Activated CD8-positive, alpha-beta T cell treated with anti-CD3 and anti-CD28 coated beads, Interleukin-2, amount 10 ng/mL, durations not matched to agents 7 days and 5 days (primary cell): ENCODE data around the gene MASP2. TPM values are rescaled to one million over a fixed set of nuclear protein-coding genes. Genes with fewer than 3 reads are reported as not detected.
A peak's percentile ranks its signal among the peaks of the same experiment; 100 is the strongest.
"Not testable (repeated sequence)": the region's sequence is repeated elsewhere in the genome, so short reads cannot be mapped to it uniquely, and the experiment has no call there.

Experiments used
- ATAC-seq: fragments of 150-1000 bp; cut with Tn5 transposase; one replicate; pipeline ENCODE4 v1.10.0; 2021; ENCODE audit warnings: moderate library complexity
- CTCF ChIA-PET: fragments of 350-600 bp; sonication (Branson Sonifier 250); formaldehyde crosslinking; loops from one replicate; lab custom pipeline; 2021; ENCODE audit warnings: antibody characterized with exemption; lab: Charles Lee
- POLR2A ChIA-PET: fragments of 350-600 bp; sonication (Branson Sonifier 250); formaldehyde crosslinking; loops from one replicate; lab custom pipeline; 2021; ENCODE audit warnings: antibody characterized with exemption; lab: Charles Lee
- DNase-seq: peaks from one replicate; pipeline ENCODE4 v3.0.0-alpha.2; 2020
- H3K27ac Mint-ChIP-seq: one replicate; pipeline ENCODE4 v1.8.0; 2021; ENCODE audit warnings: mild to moderate bottlenecking, mixed read lengths
- H3K27me3 Mint-ChIP-seq: one replicate; pipeline ENCODE4 v1.8.0; 2021; ENCODE audit warnings: low read depth, mixed read lengths
- H3K36me3 Mint-ChIP-seq: one replicate; pipeline ENCODE4 v1.8.0; 2021; ENCODE audit warnings: low read depth, mixed read lengths
- H3K4me1 Mint-ChIP-seq: one replicate; pipeline ENCODE4 v1.8.0; 2021; ENCODE audit warnings: low read depth, mixed read lengths
- H3K4me3 Mint-ChIP-seq: one replicate; pipeline ENCODE4 v1.8.0; 2021; ENCODE audit warnings: mild to moderate bottlenecking, mixed read lengths
- H3K9me3 Mint-ChIP-seq: one replicate; pipeline ENCODE4 v1.8.0; 2022; ENCODE audit warnings: mixed read lengths; ENCODE audit not compliant: insufficient read depth
- total RNA-seq, 2 experiments: library from RNA; stranded (reverse); gene quantifications; one replicate each; pipeline ENCODE4 v1.2.3, GENCODE V29; 2021

The MASP2 gene
- total RNA-seq, 2 experiments from 2014 or later = 0.21 TPM; not detected in 1

DNA sequence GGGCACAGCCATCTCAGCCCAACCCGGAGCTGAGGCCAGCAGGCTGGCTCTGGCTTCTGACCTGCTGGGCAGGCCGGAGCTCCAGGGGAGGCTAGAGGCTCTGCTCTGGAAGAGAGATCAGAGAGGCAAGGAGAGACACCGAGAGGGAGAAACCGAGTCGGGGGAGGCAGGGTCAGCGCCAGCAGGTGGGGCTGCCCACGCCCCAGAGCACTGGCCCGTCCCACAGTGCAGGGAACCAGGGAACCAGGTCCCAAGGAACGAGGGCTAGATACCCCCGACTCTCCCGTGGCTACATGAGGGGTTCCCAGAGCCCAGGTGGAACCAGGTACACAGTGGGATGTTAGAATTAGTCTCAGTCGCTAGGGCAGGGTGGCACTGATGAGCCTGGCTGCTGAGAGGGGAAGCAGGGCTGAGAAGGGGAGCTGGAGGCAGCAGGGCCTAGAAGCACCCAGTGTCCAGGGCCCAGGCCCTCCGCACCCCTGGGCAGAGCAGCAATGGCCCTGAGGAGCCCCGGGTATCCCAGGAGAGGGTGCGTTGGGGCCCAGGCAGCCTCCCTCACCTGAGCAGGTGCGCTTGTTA lies 2.1 kb downstream of the MASP2 start:
- ATAC-seq = no peak
- Mint-ChIP-seq H3K4me3 (no peak overlapping the region), H3K27ac (no peak overlapping the region), H3K4me1 (no peaks in the 10 kb centered on the region), H3K36me3 (no peaks in the 10 kb centered on the region), H3K9me3 (no peaks in the 10 kb centered on the region), H3K27me3 (no peaks in the 10 kb centered on the region)
- POLR2A ChIA-PET = no interaction called here
- CTCF ChIA-PET = no interaction called here
- DNase-seq = no peak

DNA sequence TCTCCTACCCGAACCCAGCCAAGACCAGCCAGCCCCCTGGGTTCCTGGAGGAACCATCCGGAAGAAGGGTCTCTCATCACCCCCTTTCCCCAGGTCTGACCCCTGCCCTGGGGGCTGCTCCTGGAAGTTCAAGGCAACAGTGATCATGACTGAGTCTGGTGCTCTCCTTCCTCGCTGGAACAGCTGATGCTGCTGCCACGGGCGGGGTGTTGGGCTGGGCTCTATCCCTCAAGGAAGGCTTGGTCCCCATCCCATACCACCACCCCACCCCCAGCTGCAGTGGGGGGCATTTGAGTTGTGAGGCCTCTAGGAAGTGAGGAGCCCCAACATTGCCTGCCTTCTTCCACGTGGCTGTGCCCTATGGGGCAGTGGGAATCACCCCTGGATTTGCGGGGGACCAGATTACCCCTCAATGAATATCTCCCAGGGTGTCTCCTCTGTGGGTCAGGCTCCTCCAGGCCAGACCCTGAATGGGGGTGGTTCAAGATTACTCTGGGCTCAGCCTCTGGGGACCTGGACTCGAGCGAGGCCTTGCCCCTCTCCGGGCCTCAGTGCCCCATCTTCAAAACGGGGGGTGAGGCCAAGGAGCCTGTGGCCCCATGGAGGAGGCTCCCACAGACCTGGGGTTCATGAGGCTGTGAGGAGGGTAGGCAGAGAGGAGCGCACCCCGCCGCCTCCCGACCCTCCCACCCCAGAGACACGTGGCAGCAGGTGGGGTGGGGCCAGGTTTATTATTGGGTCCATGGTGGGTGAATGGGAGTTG lies 2.8 kb downstream of the MASP2 start:
- Mint-ChIP-seq H3K4me3 (no peak overlapping the region), H3K27ac (no peak overlapping the region), H3K4me1 (no peaks in the 10 kb centered on the region), H3K27me3 (no peaks in the 10 kb centered on the region), H3K9me3 (no peaks in the 10 kb centered on the region), H3K36me3 (no peaks in the 10 kb centered on the region)
- POLR2A ChIA-PET = no interaction called here
- no peak for DNase-seq
- no peak for ATAC-seq
- CTCF ChIA-PET = no interaction called here

GRCh38 chr1:11042995-11043874 lies 3.8 kb downstream of the MASP2 start:
- ATAC-seq = no peak

GRCh38 chr1:11042065-11042464 lies 5.0 kb downstream of the MASP2 start:
- no peak overlapping the region for H3K4me3 Mint-ChIP-seq
- ATAC-seq (no peak), DNase-seq (no peak)
- POLR2A ChIA-PET = no interaction called here
- no peaks in the 10 kb centered on the region for H3K36me3 Mint-ChIP-seq
- no peaks in the 10 kb centered on the region for H3K27me3 Mint-ChIP-seq
- CTCF ChIA-PET = no interaction called here
- H3K4me1 Mint-ChIP-seq = peaks cover 9% of the 10 kb centered on the region
- no peak overlapping the region for H3K27ac Mint-ChIP-seq
- H3K9me3 Mint-ChIP-seq = no peaks in the 10 kb centered on the region

More at GRCh38 chr1:11042995-11043874, 3.8 kb downstream of the MASP2 start:
- Mint-ChIP-seq H3K27me3 (no peaks in the 10 kb centered on the region), H3K4me1 (no peaks in the 10 kb centered on the region), H3K9me3 (no peaks in the 10 kb centered on the region), H3K4me3 (no peak overlapping the region), H3K36me3 (no peaks in the 10 kb centered on the region), H3K27ac (no peak overlapping the region)
- POLR2A ChIA-PET = no interaction called here
- CTCF ChIA-PET = no interaction called here
- no peak for DNase-seq

DNA sequence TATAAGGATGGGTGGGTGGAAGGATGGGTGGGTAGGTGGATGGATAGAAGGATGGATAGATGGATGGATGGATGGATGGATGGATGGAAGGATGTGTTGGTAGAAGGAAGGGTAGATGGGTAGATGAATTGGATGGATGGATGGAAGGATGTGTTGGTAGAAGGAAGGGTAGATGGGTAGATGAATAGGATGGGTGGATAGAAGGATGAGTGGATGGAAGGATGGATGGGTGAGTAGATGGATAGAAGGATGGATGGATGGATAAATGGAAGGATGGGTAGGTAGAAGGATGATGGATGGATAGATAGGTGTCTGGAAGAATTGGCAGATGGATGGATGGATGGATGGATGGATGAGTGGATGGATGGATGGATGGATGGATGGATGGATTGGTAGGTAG lies 6.0 kb downstream of the MASP2 start:
- Mint-ChIP-seq H3K9me3 (no peaks in the 10 kb centered on the region), H3K4me1 (peaks cover 9% of the 10 kb centered on the region), H3K4me3 (no peak overlapping the region), H3K36me3 (no peaks in the 10 kb centered on the region), H3K27me3 (no peaks in the 10 kb centered on the region), H3K27ac (no peak overlapping the region)
- ChIA-PET POLR2A (no interaction called here), CTCF (no interaction called here)
- DNase-seq (no peak), ATAC-seq (no peak)

- H3K36me3 Mint-ChIP-seq, H3K27me3 Mint-ChIP-seq, DNase-seq, POLR2A ChIA-PET, H3K27ac Mint-ChIP-seq, H3K4me1 Mint-ChIP-seq, ATAC-seq, H3K9me3 Mint-ChIP-seq, H3K4me3 Mint-ChIP-seq: not testable (repeated sequence)
- CTCF ChIA-PET = interaction anchor here (0.6 to 1.2 kb wide), 2 partner anchors 202 to 229 kb away, joined by 3 to 4 read pairs; no protein-coding TSS in a partner anchor
These were observed 7.0 kb downstream of the MASP2 start for GRCh38 chr1:11040105-11040429.

DNA sequence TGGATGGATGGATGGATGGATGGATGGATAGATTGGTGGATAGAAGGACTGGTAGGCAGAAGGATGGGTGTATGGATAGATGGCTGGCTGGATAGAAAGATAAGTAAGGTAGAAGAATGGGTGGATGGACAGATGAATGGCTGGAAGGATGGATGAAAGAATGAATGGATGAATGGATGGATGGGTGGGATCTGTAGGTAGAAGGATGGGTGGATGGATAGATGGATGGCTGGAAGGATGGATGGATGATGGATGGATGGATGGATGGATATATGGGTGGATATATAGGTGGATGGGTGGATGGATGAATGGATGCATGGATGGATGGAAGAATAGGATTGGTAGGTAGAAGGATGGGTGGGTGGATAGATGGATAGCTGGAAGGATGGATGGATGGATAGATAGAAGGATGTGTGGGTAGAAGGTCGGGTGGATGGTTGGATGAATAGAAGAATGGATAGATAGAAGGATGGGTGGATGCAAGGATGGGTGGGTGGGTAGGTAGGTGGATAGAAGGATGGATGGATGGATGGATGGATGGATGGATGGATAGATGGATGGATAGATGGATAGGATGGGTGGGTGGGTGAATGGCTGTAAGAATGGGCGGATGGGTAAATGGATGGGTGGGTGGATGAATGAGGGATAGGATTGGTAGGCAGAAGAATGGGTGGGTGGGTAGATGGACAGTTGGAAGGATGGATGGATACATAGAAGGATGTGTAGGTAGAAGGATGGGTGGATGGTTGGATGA lies 7.5 kb downstream of the MASP2 start:
- Mint-ChIP-seq H3K4me1 (peaks cover 9% of the 10 kb centered on the region), H3K4me3 (no peak overlapping the region), H3K36me3 (no peaks in the 10 kb centered on the region), H3K9me3 (no peaks in the 10 kb centered on the region), H3K27me3 (no peaks in the 10 kb centered on the region), H3K27ac (no peak overlapping the region)
- CTCF ChIA-PET = interaction anchor here (1.2 to 3.2 kb wide), 4 partner anchors 11 to 605 kb away, joined by 4 to 84 read pairs (median 41); no protein-coding TSS in a partner anchor
- POLR2A ChIA-PET = no interaction called here
- DNase-seq (no peak), ATAC-seq (no peak)

DNA sequence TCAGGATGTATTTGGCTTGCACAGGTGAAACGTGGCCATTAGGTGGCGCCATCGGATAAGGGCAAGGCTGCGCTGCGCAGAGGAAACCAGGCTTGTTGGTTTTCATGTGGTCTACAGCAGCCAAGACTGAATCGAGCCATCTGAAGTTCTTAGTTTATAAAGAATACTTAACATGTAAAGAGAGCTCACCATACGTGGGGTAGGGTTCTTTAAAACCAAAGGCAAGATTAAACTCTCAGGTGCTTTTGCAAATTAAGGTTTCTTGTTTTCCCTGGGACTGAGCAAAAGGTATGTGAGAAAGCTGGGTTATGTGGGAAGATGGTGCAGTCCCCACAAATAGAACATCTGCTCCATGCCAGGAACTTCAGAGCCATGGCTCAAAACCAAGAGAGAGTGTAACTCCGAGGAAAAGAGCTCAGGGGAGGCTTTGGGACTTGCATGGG lies 9.3 kb downstream of the MASP2 start:
- Mint-ChIP-seq H3K4me1 (peaks cover 9% of the 10 kb centered on the region), H3K9me3 (no peaks in the 10 kb centered on the region), H3K27me3 (no peaks in the 10 kb centered on the region), H3K27ac (no peak overlapping the region), H3K36me3 (no peaks in the 10 kb centered on the region), H3K4me3 (no peak overlapping the region)
- ChIA-PET CTCF (interaction anchor here (0.6 to 4.2 kb wide), 105 partner anchors 8 to 1247 kb away, joined by 3 to 101 read pairs (median 5); partner anchors contain the start of genes ANGPTL7, EXOSC10, MASP2 and MIIP), POLR2A (interaction anchor here (0.6 to 1.5 kb wide), 6 partner anchors 14 to 870 kb away, joined by 3 read pairs; partner anchors contain the start of gene MTOR)
- peak; percentile 97 for ATAC-seq
- peak; percentile 93 for DNase-seq

GRCh38 chr1:11037019-11037739 lies 9.9 kb downstream of the MASP2 start:
- not testable (repeated sequence) for ATAC-seq, H3K36me3 Mint-ChIP-seq, H3K9me3 Mint-ChIP-seq, H3K4me1 Mint-ChIP-seq, H3K27me3 Mint-ChIP-seq, H3K4me3 Mint-ChIP-seq, DNase-seq, H3K27ac Mint-ChIP-seq
- POLR2A ChIA-PET = interaction anchor here (0.6 to 1.5 kb wide), 6 partner anchors 14 to 871 kb away, joined by 3 read pairs; partner anchors contain the start of gene MTOR
- CTCF ChIA-PET = interaction anchor here (0.6 to 4.2 kb wide), 94 partner anchors 9 to 1246 kb away, joined by 3 to 101 read pairs (median 6); partner anchors contain the start of genes ANGPTL7, EXOSC10, MIIP and MTOR

- peaks cover 14% of the 10 kb centered on the region for H3K36me3 Mint-ChIP-seq
- no peaks in the 10 kb centered on the region for H3K4me1 Mint-ChIP-seq
- ChIA-PET POLR2A (interaction anchor here (0.8 to 1.0 kb wide), 2 partner anchors 67 to 230 kb away, joined by 3 read pairs; no protein-coding TSS in a partner anchor), CTCF (interaction anchor here (1.2 kb wide), 1 partner anchor 611 kb away, joined by 4 read pairs; no protein-coding TSS in a partner anchor)
- no peak overlapping the region for H3K4me3 Mint-ChIP-seq
- H3K27me3 Mint-ChIP-seq = no peaks in the 10 kb centered on the region
- DNase-seq = no peak
- no peak overlapping the region for H3K27ac Mint-ChIP-seq
- H3K9me3 Mint-ChIP-seq = no peaks in the 10 kb centered on the region
- ATAC-seq = no peak
These were observed 15.3 kb downstream of the MASP2 start for GRCh38 chr1:11031624-11032262.
